IPS-NIHi7 (cell line): Measurements from ENCODE around the gene STARD13.

Experiments
- DNase-seq: peaks from one replicate; pipeline ENCODE4 v3.0.0; 2012; ENCODE audit warnings: mixed read lengths; ENCODE audit errors: extremely low spot score

The STARD13 gene

DNA sequence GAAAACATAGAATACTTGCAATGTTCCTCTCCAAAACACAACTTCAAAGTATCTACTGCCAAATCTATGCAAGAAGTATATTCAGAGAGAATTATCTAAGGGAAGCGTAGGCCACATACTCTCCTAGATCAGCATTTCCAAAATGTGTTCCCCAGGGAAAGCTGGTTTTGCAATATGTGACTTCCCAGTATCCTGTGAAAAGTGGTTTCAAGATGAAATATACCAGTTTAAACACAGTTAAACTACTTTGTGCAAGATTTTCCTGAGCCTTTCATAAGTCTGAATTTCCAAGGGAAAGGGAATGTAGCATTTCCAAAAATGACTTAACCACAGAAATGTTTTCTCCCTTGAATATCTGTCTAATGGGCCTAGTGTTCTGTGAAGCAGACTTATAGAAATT is 7.6 kb downstream of the STARD13 start:
- no peak for DNase-seq

DNA sequence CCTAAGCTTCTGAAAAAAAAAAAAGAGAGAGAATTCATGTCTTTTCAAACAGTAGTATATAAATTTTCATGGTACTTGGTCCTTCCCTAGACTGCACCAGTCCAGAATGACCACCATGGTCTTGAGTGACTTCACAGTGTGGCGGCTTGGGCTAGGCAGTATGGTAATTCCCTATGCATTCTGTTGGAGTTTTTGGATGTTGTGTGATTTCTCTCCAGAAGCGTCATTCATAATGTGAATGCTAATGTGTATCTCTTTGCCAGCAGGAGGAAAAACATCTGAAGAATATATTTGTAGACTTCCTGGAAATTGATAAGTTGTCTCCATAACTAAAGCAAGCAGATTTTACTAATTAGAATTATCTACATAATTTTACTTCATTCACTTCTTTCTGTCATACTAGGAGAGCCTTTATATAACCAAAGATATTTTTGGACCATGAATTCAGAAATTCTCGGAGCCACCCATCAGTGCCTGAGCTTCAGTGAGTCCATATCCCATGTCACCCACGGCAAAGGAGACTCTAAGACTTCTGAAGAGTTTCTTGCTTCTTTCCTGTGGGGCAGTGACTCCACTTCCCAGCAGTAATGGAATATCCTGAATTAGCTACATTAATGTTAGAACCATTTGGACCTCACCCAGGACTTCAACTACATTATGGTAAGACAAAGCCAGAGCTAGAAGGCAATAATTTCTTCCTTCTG is 8.4 kb downstream of the STARD13 start:
- no peak for DNase-seq

DNA sequence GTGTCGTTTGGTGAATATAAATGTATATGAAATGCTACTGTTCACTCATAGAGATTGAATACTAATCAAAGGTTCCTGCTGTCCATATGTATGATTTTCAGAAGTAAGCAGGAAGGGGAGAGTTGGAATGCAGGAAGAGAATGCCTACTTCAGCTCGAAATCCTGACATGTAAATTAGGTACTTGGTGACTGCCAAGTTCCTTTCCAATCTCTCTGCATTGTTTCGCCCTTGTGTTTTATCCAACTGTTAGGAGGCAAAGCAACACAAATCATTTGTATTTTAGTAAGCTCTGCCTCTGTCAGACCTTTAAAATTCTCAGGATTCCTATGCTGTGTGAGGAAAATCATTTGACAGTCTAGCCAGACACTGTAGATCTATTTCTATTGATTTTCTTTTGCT is 9.0 kb downstream of the STARD13 start:
- no peak for DNase-seq

DNA sequence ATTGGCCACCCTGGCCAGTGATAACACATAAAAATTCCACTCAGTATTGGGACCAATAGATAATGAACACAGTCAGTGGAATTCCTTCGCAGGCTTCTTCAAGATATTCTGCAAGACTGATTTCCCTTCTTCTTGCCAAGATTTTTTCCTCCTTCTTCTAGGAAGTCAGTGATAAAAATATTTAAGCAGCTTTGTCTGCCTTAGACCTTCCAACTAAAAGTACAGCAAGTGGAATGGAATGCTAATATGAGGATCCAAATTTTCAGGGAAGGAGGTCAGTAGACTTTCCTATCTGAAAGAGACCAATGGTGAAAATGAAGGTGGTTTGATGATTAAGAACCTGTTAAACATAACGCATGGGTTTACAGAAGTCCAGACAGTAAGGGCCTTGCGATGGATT is 9.6 kb downstream of the STARD13 start:
- DNase-seq, result no peak

DNA sequence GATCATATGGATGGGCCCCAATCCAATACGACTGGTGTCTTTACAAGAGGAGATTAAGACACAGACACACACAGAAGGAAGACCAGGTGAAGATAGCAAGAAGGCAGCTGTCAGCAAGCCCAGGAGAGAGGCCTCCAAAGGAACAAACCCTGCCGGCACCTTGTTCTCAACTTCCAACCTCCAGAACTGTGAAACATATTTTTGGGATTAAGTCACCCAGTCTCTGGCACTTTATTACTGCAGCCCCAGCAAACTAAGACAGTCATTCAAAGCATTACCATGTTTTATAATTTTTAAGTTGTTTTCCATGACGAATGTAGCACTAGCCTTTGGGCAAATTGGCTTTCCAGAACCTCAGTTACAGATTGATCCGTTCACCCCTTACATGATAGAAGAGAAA is 11.3 kb downstream of the STARD13 start:
- no peak for DNase-seq

- no peak for DNase-seq
Observed at GRCh38 chr13:33272531-33273124, 12.9 kb downstream of the STARD13 start.

DNA sequence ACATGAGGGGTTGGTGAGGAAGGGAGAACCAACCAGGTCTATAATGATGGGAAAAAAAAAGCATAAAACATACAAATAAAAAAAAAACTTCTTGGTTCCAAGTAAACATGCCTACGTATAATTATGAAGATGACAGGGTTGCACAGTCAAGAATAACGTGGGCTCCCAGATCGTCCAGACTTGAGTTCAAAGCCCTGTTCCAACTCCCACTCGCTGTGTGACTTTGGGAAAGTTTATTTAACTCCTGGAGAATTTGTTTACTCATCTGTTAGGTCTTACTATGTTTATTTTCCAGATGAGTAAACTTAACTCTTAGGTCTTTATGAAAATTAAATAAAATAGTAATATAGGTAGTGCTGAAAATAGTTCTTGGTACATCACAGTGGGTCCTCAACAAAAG is 13.8 kb downstream of the STARD13 start:
- no peak for DNase-seq

DNA sequence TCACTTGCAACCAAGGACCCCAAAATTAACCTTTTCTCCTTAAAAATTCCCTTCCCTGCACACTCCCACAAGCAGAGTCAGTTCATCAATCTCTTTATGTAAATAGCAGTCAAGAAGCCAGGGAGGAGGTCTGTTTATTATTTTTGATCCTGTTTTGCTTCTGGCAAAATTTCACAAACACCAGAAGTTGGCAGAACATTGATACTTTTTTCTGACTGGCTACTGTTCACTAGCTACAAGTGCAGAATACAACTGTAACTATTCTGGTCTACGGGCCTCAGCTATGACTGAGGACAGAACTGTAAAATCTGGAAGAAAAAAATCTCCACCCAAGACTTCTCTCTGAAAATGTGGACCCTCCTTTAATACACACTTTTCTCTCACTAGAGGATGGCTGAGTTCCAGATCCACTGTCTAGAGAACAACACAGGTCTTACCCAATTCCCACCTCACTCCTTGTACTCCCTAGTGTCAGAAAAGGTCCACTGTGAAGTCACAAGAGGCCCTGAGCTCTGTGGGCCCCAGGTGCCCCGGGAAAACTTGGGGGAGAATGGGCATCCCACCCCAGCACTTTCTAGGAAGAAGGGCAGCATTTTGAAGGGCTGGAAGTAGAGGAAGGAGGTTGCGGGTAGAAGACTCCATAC is 14.5 kb downstream of the STARD13 start:
- DNase-seq, result no peak

DNA sequence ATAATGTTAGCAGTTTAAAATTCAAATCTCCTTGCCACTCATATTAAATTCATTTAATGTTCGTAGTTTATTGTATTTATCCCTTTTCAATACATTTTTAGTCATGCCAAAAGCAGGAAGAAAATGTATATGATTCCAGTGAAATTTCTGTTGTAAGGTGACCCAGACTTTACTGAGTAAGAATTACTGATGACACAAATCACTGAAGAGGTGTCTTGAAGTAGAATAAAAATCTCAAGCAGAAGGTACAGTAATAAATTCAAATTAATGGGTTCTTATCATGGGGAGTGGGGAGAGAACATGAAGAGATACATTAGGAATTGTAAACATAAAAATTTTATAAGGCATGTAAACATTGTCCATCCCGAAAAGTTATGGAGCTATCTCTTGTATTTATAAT is 19.9 kb downstream of the STARD13 start:
- DNase-seq, result no peak

GRCh38 chr13:33265133-33265532 is 20.4 kb downstream of the STARD13 start:
- no peak for DNase-seq

GRCh38 chr13:33264620-33264978 is 21.0 kb downstream of the STARD13 start:
- no peak for DNase-seq

DNA sequence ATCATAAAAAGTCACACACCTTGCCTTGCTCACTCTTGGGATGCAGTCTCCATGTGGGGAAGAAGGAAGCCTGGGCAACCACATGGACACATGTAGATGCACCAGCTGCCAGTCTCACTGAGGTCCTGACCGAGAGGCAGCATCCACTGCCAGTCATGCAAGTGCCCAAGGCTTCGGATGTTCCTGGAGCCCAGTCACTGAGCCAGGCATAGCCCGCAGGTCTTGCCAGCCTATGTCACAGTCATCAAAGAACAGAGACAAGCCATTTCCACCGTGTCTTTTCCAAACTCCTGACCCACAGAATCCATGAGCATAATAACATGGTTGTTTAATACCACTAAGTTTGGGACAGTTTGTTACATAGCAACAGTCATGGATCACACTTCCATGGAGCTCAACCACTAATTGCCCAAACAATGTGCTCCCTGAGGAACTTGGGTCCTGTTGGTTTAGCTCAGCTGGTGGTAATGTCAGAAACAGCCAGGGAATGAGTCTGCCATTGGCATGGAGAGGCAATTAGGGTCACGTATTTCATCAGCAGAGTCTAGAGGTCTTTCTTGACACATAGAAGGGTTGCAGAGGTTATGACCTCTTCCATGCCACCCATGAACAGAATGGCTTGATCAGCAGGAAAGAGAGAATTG is 21.5 kb downstream of the STARD13 start:
- no peak for DNase-seq

- no peak for DNase-seq
Observed at GRCh38 chr13:33263484-33263883, 22.1 kb downstream of the STARD13 start.

DNA sequence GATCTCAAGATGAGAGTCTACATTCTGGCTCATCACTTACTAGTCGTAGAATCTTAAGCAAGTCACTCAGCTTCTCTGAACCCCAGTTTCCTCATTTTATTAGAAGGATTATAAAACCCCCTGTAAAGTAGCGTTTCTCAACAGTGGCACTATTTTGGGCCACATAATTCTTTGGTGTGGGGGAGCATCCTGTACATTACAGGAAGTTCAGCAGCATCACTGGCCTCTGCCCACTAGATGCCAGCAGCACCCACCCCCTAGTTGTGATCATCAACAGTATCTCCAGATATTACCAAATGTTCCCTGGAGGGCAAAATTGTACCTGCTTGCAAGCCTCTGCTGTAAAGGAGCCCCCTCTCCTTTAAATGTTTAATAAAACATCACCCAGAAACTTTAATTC is 22.6 kb downstream of the STARD13 start:
- no peak for DNase-seq

GRCh38 chr13:33262594-33262993 is 23.0 kb downstream of the STARD13 start:
- DNase-seq, result no peak

- peak; percentile 43 for DNase-seq
Observed at GRCh38 chr13:33262062-33262487, 23.5 kb downstream of the STARD13 start.

GRCh38 chr13:33261387-33262061 is 24.0 kb downstream of the STARD13 start:
- DNase-seq, result no peak

DNA sequence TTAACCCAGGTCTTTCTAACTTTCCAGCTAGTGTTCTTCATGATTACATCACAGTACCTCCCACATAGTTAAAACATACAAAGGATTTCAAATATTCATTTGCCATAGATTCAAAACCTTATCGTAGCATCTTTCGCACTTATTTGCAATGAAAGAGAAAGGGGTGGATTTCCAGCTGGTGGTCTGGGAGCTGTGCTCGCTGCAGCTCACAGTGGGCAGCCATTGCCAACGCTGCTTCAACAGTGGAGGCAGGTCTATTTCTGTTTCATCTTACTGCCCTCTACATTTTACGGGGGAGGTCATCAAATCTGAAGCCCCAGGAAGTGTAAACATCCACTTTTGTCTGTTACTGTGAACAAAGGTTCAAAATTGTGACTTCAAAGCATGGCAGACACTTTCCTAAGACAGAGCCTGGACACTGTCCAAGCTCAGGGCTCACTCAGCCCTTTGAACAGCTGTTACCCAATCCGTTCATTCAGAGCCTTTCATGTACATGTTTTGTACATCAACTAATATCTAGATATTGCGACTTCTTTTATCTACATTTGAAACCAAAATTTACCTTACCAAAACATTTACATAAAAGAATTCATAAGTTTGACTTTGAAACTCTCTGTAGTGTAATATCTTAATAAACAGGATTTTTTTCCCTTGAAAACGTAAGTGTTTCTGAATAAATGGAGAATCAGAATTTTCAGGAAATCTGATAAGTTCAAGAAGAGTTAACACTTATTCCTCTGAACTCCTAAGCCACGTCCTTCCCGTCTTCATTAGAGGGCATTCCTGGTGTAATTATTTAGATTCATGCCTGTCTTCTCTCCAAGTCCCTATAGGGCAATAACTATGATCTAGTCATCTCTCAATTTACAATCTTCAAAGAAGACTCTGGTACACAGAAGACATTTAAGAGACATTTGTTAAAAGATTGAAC is 25.1 kb downstream of the STARD13 start:
- no peak for DNase-seq

DNA sequence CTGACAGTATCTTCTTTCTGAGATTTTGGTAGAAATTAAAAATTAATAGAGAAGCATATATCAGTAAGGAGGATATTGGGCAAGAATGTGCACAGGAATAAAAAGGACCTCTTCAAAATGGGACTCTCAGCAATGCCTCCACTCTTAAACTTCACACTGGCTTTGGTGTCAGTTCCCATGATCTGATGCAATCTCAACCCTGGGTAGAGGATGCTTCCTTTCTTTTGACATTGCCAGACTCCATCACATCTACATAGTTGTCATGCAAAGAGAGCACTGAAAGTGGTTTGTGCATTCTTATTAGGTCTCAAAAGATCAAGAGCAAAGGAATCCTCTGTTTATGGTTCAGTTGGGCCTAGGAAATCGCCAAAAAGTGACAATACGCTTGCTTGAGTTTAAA is 26.3 kb downstream of the STARD13 start:
- DNase-seq, result peak; percentile 36

GRCh38 chr13:33258808-33259193 is 26.8 kb downstream of the STARD13 start:
- DNase-seq, result no peak
